Islet precursor cell (in vitro differentiated cells): Measurements from ENCODE around the gene SLC9A9.
"Not testable (repeated sequence)": the region's sequence is repeated elsewhere in the genome, so short reads cannot be mapped to it uniquely, and the experiment has no call there.

Experiments used
- DNase-seq: peaks from one replicate; pipeline ENCODE4 v3.0.0-alpha.2; 2018

Gene SLC9A9

GRCh38 chr3:143302638-143303171, 545.6 kb downstream of the SLC9A9 start:
- DNase-seq: peak; percentile 77

- no peak for DNase-seq
Observed at GRCh38 chr3:143301031-143301901, 547.0 kb downstream of the SLC9A9 start.

GRCh38 chr3:143298886-143299535, 549.3 kb downstream of the SLC9A9 start:
- no peak for DNase-seq

DNA sequence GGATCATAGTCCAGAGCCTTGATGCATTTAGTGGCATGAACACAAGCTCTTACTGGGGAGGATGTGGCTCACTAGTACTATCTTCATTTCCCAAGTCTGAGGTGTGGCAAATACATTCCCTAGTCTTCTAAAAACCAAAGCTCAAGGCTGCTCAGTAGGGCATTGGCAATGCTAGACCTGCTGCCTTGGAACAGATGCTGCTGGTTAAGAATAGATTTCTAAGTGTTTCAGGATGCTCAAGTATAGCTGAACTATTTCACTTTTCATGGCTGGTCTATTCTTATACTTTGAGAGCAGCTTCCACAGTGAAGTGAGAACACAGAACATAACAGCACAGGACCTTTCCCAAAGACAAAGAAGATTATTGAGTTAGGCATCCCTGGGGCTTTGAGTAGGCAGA, 549.9 kb downstream of the SLC9A9 start:
- DNase-seq: no peak

- peak; percentile 62 for DNase-seq
Observed at GRCh38 chr3:143295201-143296080, 552.8 kb downstream of the SLC9A9 start.

GRCh38 chr3:143294188-143294587, 554.1 kb downstream of the SLC9A9 start:
- DNase-seq: no peak

GRCh38 chr3:143291836-143292447, 556.3 kb downstream of the SLC9A9 start:
- DNase-seq: no peak

GRCh38 chr3:143288944-143289343, 559.3 kb downstream of the SLC9A9 start:
- peak; percentile 87 for DNase-seq

GRCh38 chr3:143287403-143287802, 560.9 kb downstream of the SLC9A9 start:
- no peak for DNase-seq

GRCh38 chr3:143286392-143287010, 561.8 kb downstream of the SLC9A9 start:
- peak; percentile 58 for DNase-seq

DNA sequence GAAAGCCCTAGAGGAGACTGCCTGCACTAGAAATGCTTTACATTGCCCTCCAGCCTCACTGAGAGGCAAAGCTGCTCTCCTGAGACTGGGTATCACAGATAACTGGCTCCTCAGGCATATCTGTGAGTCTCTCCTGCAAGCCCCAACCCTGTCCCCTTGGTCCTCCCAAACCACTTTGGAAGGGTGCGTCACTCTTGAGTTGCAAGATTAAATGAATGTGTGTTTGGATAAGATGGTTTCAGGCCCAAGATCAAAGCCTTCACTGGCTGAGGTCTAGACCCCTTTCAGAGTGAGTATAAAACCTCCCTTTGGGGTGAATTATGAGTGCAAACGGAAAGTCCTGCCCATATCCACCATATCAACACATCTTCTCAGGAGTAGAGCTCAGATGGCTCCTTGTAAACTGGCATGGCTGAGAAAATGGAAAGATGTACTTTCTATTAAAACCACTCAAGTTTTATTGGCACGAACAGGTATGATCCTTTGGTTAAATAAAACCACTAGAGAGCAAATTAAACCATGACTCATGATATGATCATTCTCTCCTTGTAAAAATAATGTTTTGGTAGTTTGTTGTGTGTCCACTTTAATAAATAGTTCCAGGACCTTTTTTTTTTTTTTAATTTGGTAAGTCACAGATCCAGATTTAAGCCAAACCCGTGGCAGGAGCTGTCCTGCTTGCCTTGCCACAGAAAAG, 564.7 kb downstream of the SLC9A9 start:
- DNase-seq: no peak

DNA sequence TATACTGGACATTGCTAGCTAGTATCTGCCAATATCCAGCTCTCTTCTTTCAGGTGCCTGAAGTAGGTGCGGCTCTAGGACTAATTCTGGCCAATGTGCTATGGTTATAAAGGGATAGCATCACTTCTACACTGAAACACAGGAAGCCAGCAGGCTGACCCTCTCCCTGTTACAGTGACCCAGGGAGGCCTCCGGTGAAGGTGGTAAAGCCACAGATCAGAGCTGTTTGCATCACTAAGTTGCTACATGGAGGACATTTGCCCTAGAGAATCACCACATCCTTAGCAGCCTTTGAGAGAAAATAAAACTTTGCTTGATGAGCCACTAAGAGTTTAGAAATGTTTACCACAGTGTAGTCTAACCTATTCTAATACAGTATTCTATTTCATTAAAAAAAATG, 567.3 kb downstream of the SLC9A9 start:
- DNase-seq: no peak

GRCh38 chr3:143279567-143279966, 568.7 kb downstream of the SLC9A9 start:
- DNase-seq: not testable (repeated sequence)

GRCh38 chr3:143278721-143279120, 569.5 kb downstream of the SLC9A9 start:
- DNase-seq: no peak

- no peak for DNase-seq
Observed at GRCh38 chr3:143277531-143277930, 570.7 kb downstream of the SLC9A9 start.

GRCh38 chr3:143276592-143276991, 571.7 kb downstream of the SLC9A9 start:
- no peak for DNase-seq

DNA sequence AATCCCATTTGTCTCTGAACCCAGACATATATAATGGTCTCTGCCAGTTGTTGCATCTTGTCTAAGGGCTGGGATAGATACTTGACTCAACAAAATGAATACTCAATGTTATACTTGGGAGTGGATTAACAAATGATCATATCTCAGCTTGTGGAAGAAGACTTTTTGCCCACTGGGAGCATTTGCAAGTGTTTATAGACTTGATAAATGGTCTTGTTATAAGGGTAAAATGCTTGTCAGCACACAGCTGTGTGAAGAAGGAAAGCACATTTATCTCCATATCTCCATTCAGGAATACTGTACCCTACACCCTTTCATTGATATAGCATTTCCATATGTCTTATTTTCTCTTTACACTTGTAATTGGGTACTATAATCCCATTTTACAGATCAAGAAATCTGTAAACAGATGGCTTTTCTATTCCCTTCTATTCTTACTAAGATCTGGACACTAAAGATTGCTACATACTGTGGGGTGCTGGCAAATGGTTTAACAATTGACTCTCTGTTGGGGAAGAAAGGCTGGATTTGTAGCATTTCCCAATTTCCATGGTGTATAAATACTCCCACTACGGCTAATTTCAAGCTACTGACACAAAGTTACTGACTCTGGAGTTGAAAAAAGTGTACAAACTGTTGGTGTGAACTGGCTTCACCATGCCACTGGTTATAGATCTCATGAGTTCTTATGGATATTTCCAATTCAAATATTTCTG, 574.1 kb downstream of the SLC9A9 start:
- no peak for DNase-seq

DNA sequence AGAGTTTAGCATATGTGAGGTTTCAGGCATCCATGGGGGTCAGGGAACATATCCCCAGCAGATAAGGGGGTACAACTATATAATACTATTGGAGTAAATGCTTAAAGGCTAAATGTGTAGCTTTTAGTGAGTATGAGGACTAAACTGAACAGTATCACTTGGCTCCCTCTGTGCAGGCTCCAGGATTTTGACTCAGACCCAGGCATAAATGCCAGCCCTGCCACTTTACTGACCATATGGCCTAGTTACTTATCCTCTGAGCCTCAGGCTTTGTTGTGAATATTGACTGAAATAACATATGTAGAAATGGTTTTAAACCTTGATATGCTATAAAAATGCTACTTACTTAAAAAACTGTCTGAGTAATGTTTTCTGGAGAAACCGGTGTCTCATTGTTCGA, 577.1 kb downstream of the SLC9A9 start:
- no peak for DNase-seq

DNA sequence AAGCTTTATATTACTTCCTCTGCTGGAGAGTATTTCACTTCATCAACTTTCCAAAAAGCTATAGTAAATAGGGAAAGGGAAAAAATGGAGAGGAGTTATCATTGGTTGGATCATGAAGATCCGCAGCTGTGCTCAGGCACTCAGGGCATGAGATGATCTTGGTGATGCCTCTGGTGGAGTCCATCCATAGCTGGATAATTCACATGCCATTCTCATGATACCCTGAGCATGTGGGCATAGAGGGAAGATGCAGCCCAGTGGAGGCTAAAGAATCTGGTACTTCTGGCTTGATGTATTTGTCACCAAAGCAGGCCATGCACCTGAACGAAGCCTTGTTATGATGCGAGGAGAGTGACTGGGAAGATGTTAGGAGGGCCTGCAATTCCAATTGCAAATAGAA, 578.5 kb downstream of the SLC9A9 start:
- no peak for DNase-seq

DNA sequence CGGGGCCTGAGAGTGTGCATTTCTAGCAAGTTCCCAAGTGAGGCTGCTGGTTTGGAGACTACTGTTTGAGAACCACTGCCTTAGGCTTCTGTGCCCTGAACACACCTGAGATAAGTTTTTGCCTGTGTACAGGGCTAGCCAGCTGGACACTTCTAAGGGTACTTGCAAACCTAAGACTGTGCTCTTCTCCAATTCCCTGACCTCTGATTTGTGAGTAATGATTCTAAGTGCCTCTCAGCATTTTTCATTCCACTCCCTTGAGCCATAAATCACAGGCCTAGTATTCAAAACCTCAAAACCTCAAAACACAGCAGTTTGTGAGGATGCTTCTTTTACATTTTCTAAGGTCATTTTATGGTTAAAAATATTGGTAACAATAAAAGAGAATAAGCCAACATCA, 580.3 kb downstream of the SLC9A9 start:
- no peak for DNase-seq

- DNase-seq: peak; percentile 16
Observed at GRCh38 chr3:143266927-143267326, 581.3 kb downstream of the SLC9A9 start.
